Measurements from ENCODE around the gene MLPH. TPM values are rescaled to one million over a fixed set of nuclear protein-coding genes. Genes with fewer than 3 reads are reported as not detected.
A peak's percentile ranks its signal among the peaks of the same experiment; 100 is the strongest.

Gene MLPH
- total RNA-seq, 1 donor from 2014 or later, result not detected

- Mint-ChIP-seq H3K4me1 (ENCODE audit: low read depth) (peaks cover 18% of the 10 kb centered on the region), H3K27me3 (ENCODE audit: insufficient read depth) (peaks cover 3% of the 10 kb centered on the region), H3K9me3 (no peaks in the 10 kb centered on the region), H3K27ac (peak overlapping the region; percentile 85), H3K36me3 (ENCODE audit: low read depth) (no peaks in the 10 kb centered on the region), H3K4me3 (peak overlapping the region; percentile 34)
- peak; percentile 54 for DNase-seq (ENCODE audit: low spot score)
- intact Hi-C loops (cut with micrococcal nuclease), result no loop called here
These were observed 116.8 kb downstream of the MLPH start for GRCh38 chr2:237603718-237604362.

- H3K27me3 Mint-ChIP-seq (ENCODE audit: insufficient read depth), result peaks cover 3% of the 10 kb centered on the region
These were observed 117.3 kb downstream of the MLPH start for GRCh38 chr2:237604391-237604790.

More at GRCh38 chr2:237604391-237604790, 117.3 kb downstream of the MLPH start:
- Mint-ChIP-seq H3K9me3 (no peaks in the 10 kb centered on the region), H3K4me3 (no peak overlapping the region), H3K27ac (peak overlapping the region; percentile 85), H3K36me3 (ENCODE audit: low read depth) (no peaks in the 10 kb centered on the region), H3K4me1 (ENCODE audit: low read depth) (peaks cover 18% of the 10 kb centered on the region)
- intact Hi-C loops (cut with micrococcal nuclease), result no loop called here
- DNase-seq (ENCODE audit: low spot score), result no peak

Other genes with a start within 250 kb of the MLPH start
- gene COL6A3, start 73.1 kb upstream of the MLPH start, total RNA-seq, result 13.1 and 15.5 TPM in 2 replicates
- not detected in 2 replicates for gene PRLH, start 79.3 kb downstream of the MLPH start, total RNA-seq
- not detected in 2 replicates for gene RAB17, start 103.5 kb downstream of the MLPH start, total RNA-seq
- 212 and 226 TPM in 2 replicates for gene LRRFIP1, start 140.3 kb downstream of the MLPH start, total RNA-seq

All from activated T-helper 1 cell treated with anti-CD3 and anti-CD28 coated beads, Interleukin-12 subunit alpha, Interleukin-12 subunit beta, Interleukin-2, Interleukin-4 antibody, amounts not matched to agents 30 ng/mL and 10 ng/mL and 1 ng/mL, durations not matched to agents 14 hours and 24 hours and 36 hours (primary cell).